SK-N-MC (cell line): Measurements from ENCODE around the gene TLR6.
"Not testable (repeated sequence)": the region's sequence is repeated elsewhere in the genome, so short reads cannot be mapped to it uniquely, and the experiment has no call there.

ENCODE experiments used
- DNase-seq: peaks from one replicate; pipeline ENCODE4 v3.0.0-alpha.2; 2011; ENCODE audit warnings: low read depth, low spot score
- H3K27ac ChIP-seq: fragments of 200-600 bp; sonication (generic); 2 replicates; pipeline ENCODE4 v1.5.1; 2016; ENCODE audit warnings: mixed run types
- H3K36me3 ChIP-seq: fragments of 200-600 bp; sonication (generic); 2 replicates; pipeline ENCODE4 v1.6.1; 2017; ENCODE audit warnings: antibody characterized with exemption, low read length, mixed read lengths; ENCODE audit not compliant: insufficient read depth
- H3K4me3 ChIP-seq: fragments of 200-600 bp; sonication (generic); 2 replicates; pipeline ENCODE4 v1.5.1; 2016
- H3K9ac ChIP-seq: fragments of 200-600 bp; sonication (generic); 2 replicates; pipeline ENCODE4 v1.8.0; 2017; ENCODE audit warnings: mixed run types, mixed read lengths; ENCODE audit not compliant: insufficient read length
- H3K9me3 ChIP-seq: fragments of 200-600 bp; sonication (generic); 2 replicates; pipeline ENCODE4 v1.6.1; 2017; ENCODE audit warnings: low read depth, mild to moderate bottlenecking, antibody characterized with exemption, low read length, moderate library complexity, mixed read lengths
- EZH2 ChIP-seq: fragments of 200-600 bp; sonication (generic); IDR thresholded peaks from one replicate; pipeline ENCODE4 v1.6.1; 2017; ENCODE audit warnings: antibody characterized with exemption
- FOXP2 ChIP-seq: optimal IDR thresholded peaks from 2 replicates; pipeline ENCODE3; 2011; ENCODE audit warnings: mild to moderate bottlenecking, moderate library complexity; ENCODE audit not compliant: insufficient read depth; ENCODE audit errors: extremely low read length, control extremely low read depth
- POLR2AphosphoS5 ChIP-seq: IDR thresholded peaks from 2 replicates; pipeline ENCODE4 v1.6.1; 2012; ENCODE audit warnings: mild to moderate bottlenecking, low read depth, low read length, borderline replicate concordance

The TLR6 gene

DNA sequence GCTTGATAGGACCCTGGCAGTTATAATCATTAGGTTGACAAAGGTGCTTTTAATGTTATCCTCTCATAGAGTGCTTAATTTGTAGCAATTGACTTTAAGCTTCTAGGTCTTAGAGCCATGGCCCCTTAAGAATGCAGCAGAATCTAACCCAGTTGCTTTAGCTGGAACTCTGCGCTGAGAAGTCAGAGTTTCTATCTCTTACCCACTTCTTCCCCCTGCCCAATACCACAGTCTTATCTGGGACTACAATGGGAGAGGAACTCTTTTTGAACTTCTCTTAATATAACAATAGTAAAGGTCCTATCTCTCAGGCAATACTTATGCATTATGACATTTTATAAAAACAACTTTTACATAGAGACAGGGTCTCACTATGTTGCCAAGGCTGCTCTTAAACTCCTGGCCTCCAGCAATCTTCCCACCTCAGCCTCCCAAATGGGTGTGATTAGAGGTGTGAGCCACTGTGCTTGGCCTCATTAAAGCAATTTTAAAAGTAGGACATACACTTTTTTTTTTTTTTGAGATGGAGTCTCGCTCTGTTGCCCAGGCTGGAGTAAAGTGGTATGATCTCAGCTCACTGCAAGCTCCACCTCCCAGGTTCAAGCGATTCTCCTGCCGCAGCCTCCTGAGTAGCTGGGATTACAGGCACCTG is 75.7 kb downstream of the TLR6 start:
- Histone ChIP-seq H3K27ac (no peak overlapping the region), H3K36me3 (no peaks in the 10 kb centered on the region), H3K9me3 (no peaks in the 10 kb centered on the region), H3K9ac (no peak overlapping the region), H3K4me3 (no peak overlapping the region)
- DNase-seq, result no peak
- TF ChIP-seq FOXP2 (no peak), POLR2AphosphoS5 (no peak), EZH2 (no peak)

- no peak for DNase-seq
- TF ChIP-seq EZH2 (no peak), FOXP2 (no peak), POLR2AphosphoS5 (no peak)
- Histone ChIP-seq H3K36me3 (no peaks in the 10 kb centered on the region), H3K4me3 (no peak overlapping the region), H3K9me3 (no peaks in the 10 kb centered on the region), H3K27ac (no peak overlapping the region), H3K9ac (no peak overlapping the region)
These were observed 76.8 kb downstream of the TLR6 start for GRCh38 chr4:38779790-38780189.

GRCh38 chr4:38777925-38778324 is 78.7 kb downstream of the TLR6 start:
- H3K9ac ChIP-seq, H3K4me3 ChIP-seq, H3K36me3 ChIP-seq, DNase-seq, H3K27ac ChIP-seq, H3K9me3 ChIP-seq: not testable (repeated sequence)

GRCh38 chr4:38775326-38775725 is 81.3 kb downstream of the TLR6 start:
- H3K9me3 ChIP-seq, result no peaks in the 10 kb centered on the region
- H3K9ac ChIP-seq, result no peak overlapping the region
- H3K27ac ChIP-seq, result no peak overlapping the region
- H3K4me3 ChIP-seq, result no peak overlapping the region
- DNase-seq, result no peak
- no peaks in the 10 kb centered on the region for H3K36me3 ChIP-seq
- TF ChIP-seq FOXP2, result no peak
- TF ChIP-seq EZH2, result no peak
- no peak for TF ChIP-seq POLR2AphosphoS5

GRCh38 chr4:38774181-38774955 is 82.2 kb downstream of the TLR6 start:
- Histone ChIP-seq H3K36me3 (no peaks in the 10 kb centered on the region), H3K9ac (no peak overlapping the region), H3K27ac (no peak overlapping the region), H3K4me3 (no peak overlapping the region), H3K9me3 (no peaks in the 10 kb centered on the region)
- DNase-seq, result no peak
- TF ChIP-seq EZH2, result no peak
